RWPE2 (cell line): ENCODE measurements around the gene PAK3.

ENCODE experiments used
- ATAC-seq: fragments of 200-7000 bp; cut with Tn5 transposase; 3 replicates; pipeline ENCODE4 v1.9.1; 2021; ENCODE audit warnings: low read depth
- DNase-seq: peaks from one replicate; pipeline ENCODE4 v3.0.0-alpha.2; 2020; ENCODE audit warnings: low spot score
- H3K27ac ChIP-seq: fragments of 450-650 bp; 2 replicates; pipeline ENCODE4 v1.5.1; 2017; ENCODE audit warnings: mild to moderate bottlenecking; ENCODE audit not compliant: poor library complexity, severe bottlenecking
- H3K27me3 ChIP-seq: fragments of 250-450 bp; sonication (Bioruptor Pico); 2 replicates; pipeline ENCODE4 v1.5.1; 2021; ENCODE audit warnings: mild to moderate bottlenecking, moderate library complexity; ENCODE audit not compliant: insufficient read depth, poor library complexity, severe bottlenecking
- H3K36me3 ChIP-seq: fragments of 250-450 bp; sonication (Bioruptor Pico); 2 replicates; pipeline ENCODE4 v1.5.1; 2020; ENCODE audit warnings: low read depth, mild to moderate bottlenecking, moderate library complexity
- H3K4me1 ChIP-seq: fragments of 250-450 bp; sonication (Bioruptor Pico); 2 replicates; pipeline ENCODE4 v1.5.1; 2021; ENCODE audit warnings: mild to moderate bottlenecking, moderate library complexity; ENCODE audit not compliant: insufficient read depth, poor library complexity, severe bottlenecking
- H3K4me3 ChIP-seq: fragments of 250-450 bp; sonication (Bioruptor Pico); 2 replicates; pipeline ENCODE4 v1.5.1; 2021; ENCODE audit warnings: mild to moderate bottlenecking, moderate library complexity; ENCODE audit not compliant: severe bottlenecking
- H3K9me3 ChIP-seq: fragments of 250-450 bp; sonication (Bioruptor Pico); 2 replicates; pipeline ENCODE4 v1.5.1; 2021; ENCODE audit warnings: mild to moderate bottlenecking, moderate library complexity; ENCODE audit not compliant: severe bottlenecking
- CTCF ChIP-seq: fragments of 450-650 bp; IDR thresholded peaks from one replicate; pipeline ENCODE4 v1.5.1; 2017; ENCODE audit warnings: mild to moderate bottlenecking, moderate library complexity; ENCODE audit not compliant: poor library complexity, severe bottlenecking

The PAK3 gene

GRCh38 chrX:111083081-111083480 is 12.9 kb upstream of the PAK3 start:
- DNase-seq, result no peak
- Histone ChIP-seq H3K4me1 (no peaks in the 10 kb centered on the region), H3K4me3 (no peak overlapping the region), H3K27ac (no peak overlapping the region), H3K27me3 (no peaks in the 10 kb centered on the region), H3K36me3 (no peaks in the 10 kb centered on the region), H3K9me3 (no peaks in the 10 kb centered on the region)
- no peak for ATAC-seq
- TF ChIP-seq CTCF, result no peak

DNA sequence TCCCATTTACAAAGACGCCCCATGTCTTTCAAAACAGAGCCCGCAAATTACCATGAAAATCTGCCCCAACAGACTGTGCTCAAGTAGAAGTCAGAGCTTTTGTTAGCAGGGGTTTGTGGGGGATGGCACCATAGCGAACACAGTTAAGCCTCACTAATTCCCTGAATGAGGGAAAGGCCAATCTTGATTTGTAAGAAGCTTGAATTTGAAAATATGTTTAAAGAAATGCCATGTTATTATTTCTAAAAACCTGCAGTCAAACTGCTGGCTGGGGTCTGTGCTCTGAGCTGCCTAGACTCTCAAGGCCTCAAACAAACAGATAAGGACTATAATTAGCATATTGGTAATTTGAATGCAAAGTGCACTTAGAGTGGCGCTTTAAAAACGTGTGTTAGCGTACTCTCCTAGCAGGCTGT is 9.4 kb upstream of the PAK3 start:
- no peak for TF ChIP-seq CTCF
- Histone ChIP-seq H3K36me3 (no peaks in the 10 kb centered on the region), H3K4me1 (no peaks in the 10 kb centered on the region), H3K27ac (no peak overlapping the region), H3K9me3 (no peaks in the 10 kb centered on the region), H3K27me3 (no peaks in the 10 kb centered on the region), H3K4me3 (no peak overlapping the region)
- ATAC-seq, result no peak
- DNase-seq, result no peak

GRCh38 chrX:111088628-111089027 is 7.4 kb upstream of the PAK3 start:
- H3K36me3 ChIP-seq, result no peaks in the 10 kb centered on the region
- no peak overlapping the region for H3K4me3 ChIP-seq
- no peaks in the 10 kb centered on the region for H3K27me3 ChIP-seq
- ATAC-seq (no peak), DNase-seq (no peak)
- TF ChIP-seq CTCF, result no peak
- H3K27ac ChIP-seq, result no peak overlapping the region
- no peaks in the 10 kb centered on the region for H3K9me3 ChIP-seq
- H3K4me1 ChIP-seq, result no peaks in the 10 kb centered on the region

GRCh38 chrX:111090458-111090857 is 5.5 kb upstream of the PAK3 start:
- no peak for ATAC-seq
- no peak for TF ChIP-seq CTCF
- H3K27ac ChIP-seq, result no peak overlapping the region
- no peak overlapping the region for H3K4me3 ChIP-seq
- H3K9me3 ChIP-seq, result no peaks in the 10 kb centered on the region
- H3K27me3 ChIP-seq, result no peaks in the 10 kb centered on the region
- H3K4me1 ChIP-seq, result no peaks in the 10 kb centered on the region
- DNase-seq, result no peak
- no peaks in the 10 kb centered on the region for H3K36me3 ChIP-seq

DNA sequence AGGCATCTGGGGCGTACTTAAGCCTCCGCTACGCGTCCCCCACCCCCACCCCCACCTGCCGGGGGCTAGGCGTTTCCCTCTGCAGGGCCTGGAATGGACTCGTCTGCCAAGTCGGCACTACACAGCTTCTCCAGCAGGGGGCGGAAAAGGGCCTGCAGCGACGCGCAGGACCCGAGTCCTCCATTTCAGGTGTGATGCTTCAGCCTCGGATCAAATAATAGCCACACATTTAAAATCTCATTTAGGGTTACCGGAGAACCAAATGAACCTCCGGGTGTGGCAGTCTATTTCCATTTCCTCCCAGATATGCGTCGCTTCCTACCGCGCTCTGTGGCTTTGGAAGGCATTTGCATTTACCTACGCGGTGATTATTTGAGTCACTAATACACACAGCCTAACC is 2.9 kb downstream of the PAK3 start:
- Histone ChIP-seq H3K4me3 (no peak overlapping the region), H3K36me3 (no peaks in the 10 kb centered on the region), H3K9me3 (no peaks in the 10 kb centered on the region), H3K27ac (no peak overlapping the region), H3K4me1 (no peaks in the 10 kb centered on the region), H3K27me3 (no peaks in the 10 kb centered on the region)
- ATAC-seq, result no peak
- DNase-seq, result no peak
- peak; percentile 31 for TF ChIP-seq CTCF
